IPS-18a (cell line): Measurements from ENCODE around the gene GALP.
"Not testable (repeated sequence)": the region's sequence is repeated elsewhere in the genome, so short reads cannot be mapped to it uniquely, and the experiment has no call there.

Experiments used
- H3K27ac ChIP-seq: one replicate; pipeline ENCODE4 v1.5.1; 2013; ENCODE audit warnings: low read length
- H3K27me3 ChIP-seq: one replicate; pipeline ENCODE4 v1.6.1; 2013; ENCODE audit warnings: mild to moderate bottlenecking, low read length; ENCODE audit not compliant: control insufficient read depth, insufficient read depth
- H3K36me3 ChIP-seq: one replicate; pipeline ENCODE4 v1.6.1; 2013; ENCODE audit warnings: low read depth, low read length; ENCODE audit not compliant: control insufficient read depth
- H3K4me1 ChIP-seq: one replicate; pipeline ENCODE4 v1.6.1; 2013; ENCODE audit warnings: low read depth, low read length; ENCODE audit not compliant: control insufficient read depth
- H3K4me3 ChIP-seq: one replicate; pipeline ENCODE4 v1.5.1; 2013; ENCODE audit warnings: low read length
- H3K9ac ChIP-seq: one replicate; pipeline ENCODE4 v1.6.1; 2013; ENCODE audit warnings: mild to moderate bottlenecking, low read length, moderate library complexity
- H3K9me3 ChIP-seq: one replicate; pipeline ENCODE4 v1.6.1; 2013; ENCODE audit warnings: low read depth, low read length; ENCODE audit not compliant: control insufficient read depth

Gene GALP

GRCh38 chr19:56140583-56141416 is 35.0 kb upstream of the GALP start, which contains the start of gene ZNF444:
Gene ZNF444, plus strand, starts transcription at chr19:56141287. Its CDS starts 5,625 bp downstream, at chr19:56146912.
- Histone ChIP-seq H3K4me1 (peaks cover 15% of the 10 kb centered on the region), H3K36me3 (no peaks in the 10 kb centered on the region), H3K9me3 (no peaks in the 10 kb centered on the region), H3K9ac (peak within 1 kb of the TSS; percentile 76), H3K4me3 (peak within 1 kb of the TSS; percentile 71), H3K27ac (peak within 1 kb of the TSS; percentile 60), H3K27me3 (no peaks in the 10 kb centered on the region)

GRCh38 chr19:56141417-56141993 is 34.3 kb upstream of the GALP start:
- Histone ChIP-seq H3K36me3 (no peaks in the 10 kb centered on the region), H3K4me1 (peaks cover 9% of the 10 kb centered on the region), H3K27me3 (no peaks in the 10 kb centered on the region), H3K27ac (no peak overlapping the region), H3K4me3 (peak overlapping the region; percentile 71), H3K9ac (peak overlapping the region; percentile 48), H3K9me3 (no peaks in the 10 kb centered on the region)

- Histone ChIP-seq H3K27ac (no peak overlapping the region), H3K36me3 (no peaks in the 10 kb centered on the region), H3K27me3 (no peaks in the 10 kb centered on the region), H3K9ac (peak overlapping the region; percentile 48), H3K4me1 (peaks cover 6% of the 10 kb centered on the region), H3K4me3 (peak overlapping the region; percentile 64), H3K9me3 (no peaks in the 10 kb centered on the region)
Measured at GRCh38 chr19:56142087-56142787, 33.6 kb upstream of the GALP start.

GRCh38 chr19:56142897-56143434 is 32.8 kb upstream of the GALP start:
- no peak overlapping the region for H3K27ac ChIP-seq
- H3K4me3 ChIP-seq: no peak overlapping the region
- no peak overlapping the region for H3K9ac ChIP-seq
- peaks cover 7% of the 10 kb centered on the region for H3K36me3 ChIP-seq
- H3K4me1 ChIP-seq: peaks cover 6% of the 10 kb centered on the region
- H3K27me3 ChIP-seq: no peaks in the 10 kb centered on the region
- H3K9me3 ChIP-seq: no peaks in the 10 kb centered on the region

- Histone ChIP-seq H3K4me1 (peaks cover 6% of the 10 kb centered on the region), H3K27me3 (no peaks in the 10 kb centered on the region), H3K36me3 (peaks cover 7% of the 10 kb centered on the region), H3K4me3 (no peak overlapping the region), H3K9me3 (no peaks in the 10 kb centered on the region), H3K9ac (no peak overlapping the region), H3K27ac (no peak overlapping the region)
Measured at GRCh38 chr19:56144376-56144775, 31.4 kb upstream of the GALP start.

- Histone ChIP-seq H3K4me1 (peaks cover 5% of the 10 kb centered on the region), H3K36me3 (peaks cover 7% of the 10 kb centered on the region), H3K9me3 (no peaks in the 10 kb centered on the region), H3K27ac (no peak overlapping the region), H3K4me3 (no peak overlapping the region), H3K9ac (no peak overlapping the region), H3K27me3 (no peaks in the 10 kb centered on the region)
Measured at GRCh38 chr19:56144831-56145230, 31.0 kb upstream of the GALP start.

- no peaks in the 10 kb centered on the region for H3K9me3 ChIP-seq
- no peak overlapping the region for H3K27ac ChIP-seq
- no peak overlapping the region for H3K4me3 ChIP-seq
- H3K36me3 ChIP-seq: peaks cover 7% of the 10 kb centered on the region
- no peak overlapping the region for H3K9ac ChIP-seq
- H3K27me3 ChIP-seq: no peaks in the 10 kb centered on the region
- no peaks in the 10 kb centered on the region for H3K4me1 ChIP-seq
Measured at GRCh38 chr19:56145698-56146097, 30.1 kb upstream of the GALP start.

GRCh38 chr19:56146904-56147303 is 28.9 kb upstream of the GALP start:
- Histone ChIP-seq H3K4me3 (no peak overlapping the region), H3K27ac (no peak overlapping the region)

GRCh38 chr19:56147307-56147706 is 28.5 kb upstream of the GALP start:
- Histone ChIP-seq H3K4me1 (peaks cover 1% of the 10 kb centered on the region), H3K27ac (no peak overlapping the region), H3K4me3 (no peak overlapping the region), H3K9me3 (no peaks in the 10 kb centered on the region), H3K36me3 (peaks cover 7% of the 10 kb centered on the region), H3K9ac (no peak overlapping the region), H3K27me3 (no peaks in the 10 kb centered on the region)

More at GRCh38 chr19:56146904-56147303, 28.9 kb upstream of the GALP start:
- no peaks in the 10 kb centered on the region for H3K27me3 ChIP-seq
- H3K9me3 ChIP-seq: no peaks in the 10 kb centered on the region
- H3K9ac ChIP-seq: no peak overlapping the region
- H3K4me1 ChIP-seq: no peaks in the 10 kb centered on the region
- H3K36me3 ChIP-seq: peaks cover 7% of the 10 kb centered on the region

- no peaks in the 10 kb centered on the region for H3K27me3 ChIP-seq
- H3K27ac ChIP-seq: no peak overlapping the region
- H3K4me1 ChIP-seq: peaks cover 9% of the 10 kb centered on the region
- no peaks in the 10 kb centered on the region for H3K9me3 ChIP-seq
- peaks cover 7% of the 10 kb centered on the region for H3K36me3 ChIP-seq
- H3K4me3 ChIP-seq: no peak overlapping the region
- no peak overlapping the region for H3K9ac ChIP-seq
Measured at GRCh38 chr19:56148096-56148495, 27.7 kb upstream of the GALP start.

- not testable (repeated sequence) for H3K27me3 ChIP-seq, H3K27ac ChIP-seq, H3K9me3 ChIP-seq, H3K9ac ChIP-seq, H3K36me3 ChIP-seq, H3K4me3 ChIP-seq
- H3K4me1 ChIP-seq: peaks cover 18% of the 10 kb centered on the region
Measured at GRCh38 chr19:56148955-56149655, 26.7 kb upstream of the GALP start.
